Activated gamma-delta T cell (primary cell): Measurements from ENCODE around the gene DCUN1D2.
A peak's percentile ranks its signal among the peaks of the same experiment; 100 is the strongest.
"Not testable (repeated sequence)": the region's sequence is repeated elsewhere in the genome, so short reads cannot be mapped to it uniquely, and the experiment has no call there.

Experiments
- DNase-seq: peaks from one replicate; lab custom pipeline; 2025; lab: John Stamatoyannopoulos, UW
- total RNA-seq, 2 donors: gene quantifications; one replicate each; lab custom pipeline; 2026; lab: John Stamatoyannopoulos, UW

DCUN1D2 gene
- total RNA-seq: 26.8 to 27.7 reads per million in 2 donors

- peak; percentile 69 for DNase-seq
Measured at GRCh38 chr13:113490496-113491417, at the start of gene DCUN1D2. TSS of gene DCUN1D2 (minus strand) at chr13:113490711. CDS start at chr13:113490669, 42 bp downstream.

- DNase-seq: no peak
Measured at GRCh38 chr13:113539822-113540221, 49.3 kb upstream of the DCUN1D2 start.

GRCh38 chr13:113539176-113539575 lies 48.7 kb upstream of the DCUN1D2 start:
- DNase-seq: no peak

- DNase-seq: no peak
Measured at GRCh38 chr13:113538689-113539058, 48.2 kb upstream of the DCUN1D2 start.

GRCh38 chr13:113537909-113538688 lies 47.6 kb upstream of the DCUN1D2 start:
- DNase-seq: no peak

GRCh38 chr13:113537205-113537604 lies 46.7 kb upstream of the DCUN1D2 start:
- no peak for DNase-seq

- DNase-seq: no peak
Measured at GRCh38 chr13:113536461-113537110, 46.1 kb upstream of the DCUN1D2 start.

GRCh38 chr13:113535381-113535781 lies 44.9 kb upstream of the DCUN1D2 start:
- no peak for DNase-seq

- DNase-seq: no peak
Measured at GRCh38 chr13:113534236-113534860, 43.8 kb upstream of the DCUN1D2 start.

GRCh38 chr13:113533161-113533840 lies 42.8 kb upstream of the DCUN1D2 start:
- DNase-seq: no peak

GRCh38 chr13:113532156-113532806 lies 41.8 kb upstream of the DCUN1D2 start:
- DNase-seq: no peak

- no peak for DNase-seq
Measured at GRCh38 chr13:113531041-113531873, 40.7 kb upstream of the DCUN1D2 start.

GRCh38 chr13:113528813-113529180 lies 38.3 kb upstream of the DCUN1D2 start:
- no peak for DNase-seq

- DNase-seq: no peak
Measured at GRCh38 chr13:113528101-113528812, 37.7 kb upstream of the DCUN1D2 start.

GRCh38 chr13:113527272-113527958 lies 36.9 kb upstream of the DCUN1D2 start:
- DNase-seq: no peak

GRCh38 chr13:113526466-113527220 lies 36.1 kb upstream of the DCUN1D2 start:
- no peak for DNase-seq

- not testable (repeated sequence) for DNase-seq
Measured at GRCh38 chr13:113522438-113522837, 31.9 kb upstream of the DCUN1D2 start.

- DNase-seq: no peak
Measured at GRCh38 chr13:113520571-113520970, 30.1 kb upstream of the DCUN1D2 start.
